NCI-H510A (cell line): ENCODE results near the gene C1orf167.
A peak's percentile ranks its signal among the peaks of the same experiment; 100 is the strongest.

Experiments used
- DNase-seq: peaks from one replicate; lab custom pipeline; 2025; lab: John Stamatoyannopoulos, UW

The C1orf167 gene

GRCh38 chr1:11835441-11836225 lies 73.6 kb downstream of the C1orf167 start:
- DNase-seq: no peak

DNA sequence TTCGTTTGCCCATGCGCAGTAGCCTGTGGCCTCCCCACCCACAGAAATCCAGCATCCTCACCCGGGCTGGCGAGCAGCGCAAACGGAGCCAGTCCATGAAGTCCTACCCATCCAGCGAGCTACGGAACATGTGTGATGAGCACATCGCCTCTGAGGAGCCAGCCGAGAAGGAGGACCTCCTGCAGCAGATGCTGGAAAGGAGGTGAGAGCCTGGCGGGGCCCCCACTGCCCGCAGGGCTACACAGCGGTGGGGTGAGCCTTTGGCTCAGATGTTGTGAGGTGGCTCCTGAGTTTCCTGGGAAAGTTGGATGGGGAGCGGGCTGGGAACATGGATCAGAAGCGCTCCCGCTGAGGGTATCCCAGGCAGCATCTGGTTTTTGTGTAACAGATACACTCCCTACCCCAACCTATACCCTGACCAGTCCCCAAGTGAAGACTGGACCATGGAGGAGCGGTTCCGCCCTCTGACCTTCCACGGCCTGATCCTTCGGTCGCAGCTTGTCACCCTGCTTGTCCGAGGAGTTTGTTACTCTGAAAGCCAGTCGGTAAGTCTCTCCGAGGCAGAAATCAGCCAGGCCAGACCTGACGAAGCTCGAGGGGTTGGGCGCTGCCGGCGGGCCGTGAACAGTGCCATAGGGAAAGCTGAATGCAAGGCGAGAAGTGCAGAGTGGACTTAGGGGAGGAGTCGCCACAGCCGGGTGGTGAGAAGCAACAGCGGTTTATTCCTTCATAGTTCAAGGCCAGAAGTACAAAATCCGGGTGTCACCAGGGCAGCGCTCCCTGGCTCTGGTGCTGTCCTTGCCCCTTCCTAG lies 75.2 kb downstream of the C1orf167 start:
- DNase-seq: no peak

DNA sequence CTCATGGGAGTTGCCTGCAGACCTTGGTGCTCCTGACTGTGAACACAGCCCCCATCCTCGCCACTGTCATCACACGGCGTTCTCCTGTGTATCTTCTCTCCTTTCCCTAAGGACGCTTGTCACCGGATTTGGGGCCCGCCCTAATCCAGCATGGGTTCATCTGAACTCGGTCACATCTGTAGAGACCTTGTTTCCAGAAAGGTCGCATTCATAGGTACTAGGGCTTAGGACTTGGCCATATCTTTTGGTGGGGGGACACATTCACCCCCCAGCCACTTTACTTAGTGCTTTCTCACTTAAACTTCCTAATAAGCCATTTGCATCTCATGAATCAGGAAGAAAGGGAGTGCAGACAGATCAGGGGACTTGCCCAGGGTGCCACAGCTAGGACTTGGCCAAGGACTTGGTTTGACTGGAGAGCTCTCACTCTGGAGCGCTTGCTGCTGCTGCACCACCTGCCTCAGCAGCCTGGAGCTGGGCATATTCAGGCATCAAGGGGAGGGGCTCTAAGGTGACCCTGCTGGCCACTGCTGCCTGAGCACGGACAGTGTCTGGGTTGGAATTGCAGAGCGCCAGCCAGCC lies 75.9 kb downstream of the C1orf167 start:
- DNase-seq: no peak

- DNase-seq: peak; percentile 56
Measured at GRCh38 chr1:11838349-11839272, 76.6 kb downstream of the C1orf167 start.
